ENCODE results near the gene SH3BP5L.

DNA sequence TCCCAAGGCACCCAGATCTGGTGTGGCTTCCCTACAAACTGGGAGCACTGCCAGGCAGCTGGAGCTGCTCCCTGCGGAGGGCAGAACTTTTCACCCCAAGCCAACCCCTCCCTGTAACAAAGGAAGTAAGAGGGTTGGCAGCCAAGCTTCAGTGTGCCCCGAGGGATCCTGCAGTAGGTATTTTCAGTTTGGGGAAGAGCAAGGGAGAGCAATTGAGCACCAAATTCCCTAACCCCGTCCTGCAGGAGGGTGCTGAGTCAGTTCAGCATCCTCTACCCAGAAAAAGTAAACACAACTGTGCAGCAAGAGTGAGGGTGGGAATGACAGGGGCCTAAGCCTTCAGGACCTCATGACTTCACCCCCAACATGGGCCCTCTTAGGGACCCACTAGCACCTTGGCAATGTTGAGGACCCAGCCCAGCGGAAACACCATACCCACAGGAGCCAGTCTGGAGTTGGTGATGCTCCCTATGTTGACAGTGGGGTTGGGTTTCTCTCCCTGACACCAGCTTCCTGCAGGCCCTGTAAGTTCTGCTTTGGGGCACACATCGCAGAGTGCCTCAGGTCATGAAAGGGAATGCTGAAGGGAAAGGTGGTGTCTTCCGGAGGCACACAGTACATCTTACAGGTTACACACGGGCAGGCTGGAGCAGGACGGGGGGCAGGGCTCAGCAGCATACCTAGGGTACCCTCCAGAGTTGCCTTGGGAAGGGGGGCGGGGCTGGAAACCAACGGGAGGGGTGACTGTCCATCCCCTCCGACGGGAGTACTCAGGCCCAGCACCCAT lies 14.8 kb downstream of the SH3BP5L start:
- TF ChIP-seq, protein P1, sequence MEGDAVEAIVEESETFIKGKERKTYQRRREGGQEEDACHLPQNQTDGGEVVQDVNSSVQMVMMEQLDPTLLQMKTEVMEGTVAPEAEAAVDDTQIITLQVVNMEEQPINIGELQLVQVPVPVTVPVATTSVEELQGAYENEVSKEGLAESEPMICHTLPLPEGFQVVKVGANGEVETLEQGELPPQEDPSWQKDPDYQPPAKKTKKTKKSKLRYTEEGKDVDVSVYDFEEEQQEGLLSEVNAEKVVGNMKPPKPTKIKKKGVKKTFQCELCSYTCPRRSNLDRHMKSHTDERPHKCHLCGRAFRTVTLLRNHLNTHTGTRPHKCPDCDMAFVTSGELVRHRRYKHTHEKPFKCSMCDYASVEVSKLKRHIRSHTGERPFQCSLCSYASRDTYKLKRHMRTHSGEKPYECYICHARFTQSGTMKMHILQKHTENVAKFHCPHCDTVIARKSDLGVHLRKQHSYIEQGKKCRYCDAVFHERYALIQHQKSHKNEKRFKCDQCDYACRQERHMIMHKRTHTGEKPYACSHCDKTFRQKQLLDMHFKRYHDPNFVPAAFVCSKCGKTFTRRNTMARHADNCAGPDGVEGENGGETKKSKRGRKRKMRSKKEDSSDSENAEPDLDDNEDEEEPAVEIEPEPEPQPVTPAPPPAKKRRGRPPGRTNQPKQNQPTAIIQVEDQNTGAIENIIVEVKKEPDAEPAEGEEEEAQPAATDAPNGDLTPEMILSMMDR (IDR thresholded peaks at IDR 0.05 in 4 of 5, conservative IDR thresholded peaks at IDR 0.05 in 1 of 5), result no peak
- no peak for TF ChIP-seq POLR2A (IDR thresholded peaks at IDR 0.05)

Data from gastrocnemius medialis (tissue), 4 donors.